HEK293T (cell line): ENCODE results near the gene CEMIP2.

Source experiments
- CTCF ChIA-PET: fragments of 350-600 bp; formaldehyde crosslinking; extraction: SDS; loops from one replicate; lab custom pipeline; 2021; ENCODE audit warnings: antibody characterized with exemption, inconsistent platforms; lab: Yijun Ruan, JAX
- POLR2A ChIA-PET: fragments of 350-600 bp; formaldehyde crosslinking; extraction: SDS; loops from one replicate; lab custom pipeline; 2020; ENCODE audit warnings: antibody characterized with exemption, inconsistent platforms; lab: Yijun Ruan, JAX
- DNase-seq: peaks from one replicate; pipeline ENCODE4 v3.0.0; 2012; ENCODE audit warnings: mixed read lengths; ENCODE audit errors: extremely low spot score
- ARNT ChIP-seq: fragments of 450-650 bp; IDR thresholded peaks from 2 replicates; pipeline ENCODE4 v1.6.1; 2017; ENCODE audit warnings: mild to moderate bottlenecking
- BHLHE40 ChIP-seq: fragments of 450-650 bp; IDR thresholded peaks from 2 replicates; pipeline ENCODE4 v1.6.1; 2016; ENCODE audit warnings: mild to moderate bottlenecking, moderate library complexity, borderline replicate concordance
- CTBP1 ChIP-seq: fragments of 450-650 bp; IDR thresholded peaks from 2 replicates; pipeline ENCODE4 v1.6.1; 2016; ENCODE audit warnings: borderline replicate concordance
- ELF4 ChIP-seq: fragments of 450-650 bp; IDR thresholded peaks from 2 replicates; pipeline ENCODE4 v1.6.1; 2017; ENCODE audit warnings: antibody characterized with exemption
- FOXA1 ChIP-seq: fragments of 450-650 bp; IDR thresholded peaks from 2 replicates; pipeline ENCODE4 v1.6.1; 2016; ENCODE audit warnings: mild to moderate bottlenecking
- FOXK2 ChIP-seq: fragments of 450-650 bp; IDR thresholded peaks from 2 replicates; pipeline ENCODE4 v1.6.1; 2016; ENCODE audit warnings: mild to moderate bottlenecking
- FOXM1 ChIP-seq: fragments of 450-650 bp; IDR thresholded peaks from 2 replicates; pipeline ENCODE4 v1.6.1; 2017; ENCODE audit warnings: mild to moderate bottlenecking, borderline replicate concordance
- HDGF ChIP-seq: fragments of 450-650 bp; IDR thresholded peaks from 2 replicates; pipeline ENCODE4 v1.6.1; 2017; ENCODE audit warnings: antibody characterized with exemption, borderline replicate concordance
- L3MBTL2 ChIP-seq: fragments of 450-650 bp; conservative IDR thresholded peaks from 2 replicates; pipeline ENCODE4 v1.6.1; 2016; ENCODE audit warnings: mild to moderate bottlenecking
- LEF1 ChIP-seq: fragments of 450-650 bp; IDR thresholded peaks from 2 replicates; pipeline ENCODE4 v1.6.1; 2017; ENCODE audit warnings: mild to moderate bottlenecking, borderline replicate concordance
- NFRKB ChIP-seq: fragments of 450-650 bp; IDR thresholded peaks from 2 replicates; pipeline ENCODE4 v1.6.1; 2016; ENCODE audit warnings: mild to moderate bottlenecking, moderate library complexity
- PKNOX1 ChIP-seq: fragments of 450-650 bp; IDR thresholded peaks from 2 replicates; pipeline ENCODE4 v1.6.1; 2016
- SP1 ChIP-seq: fragments of 450-650 bp; IDR thresholded peaks from 2 replicates; pipeline ENCODE4 v1.6.1; 2017
- SUZ12 ChIP-seq: fragments of 450-650 bp; IDR thresholded peaks from 2 replicates; pipeline ENCODE4 v1.6.1; 2016; ENCODE audit warnings: mild to moderate bottlenecking
- TARDBP ChIP-seq: fragments of 450-650 bp; IDR thresholded peaks from 2 replicates; pipeline ENCODE4 v1.6.1; 2016
- ZNF384 ChIP-seq: fragments of 450-650 bp; IDR thresholded peaks from 2 replicates; pipeline ENCODE4 v1.6.1; 2016

CEMIP2 gene

GRCh38 chr9:71690063-71690688 is 78.1 kb downstream of the CEMIP2 start:
- CTCF ChIA-PET = no interaction called here
- TF ChIP-seq ZNF384 = no peak
- no peak for TF ChIP-seq FOXA1
- TF ChIP-seq HDGF = no peak
- TF ChIP-seq FOXM1 = no peak
- no peak for TF ChIP-seq NFRKB
- TF ChIP-seq SUZ12 = no peak
- no peak for TF ChIP-seq BHLHE40
- no peak for TF ChIP-seq CTBP1
- TF ChIP-seq LEF1 = no peak
- DNase-seq = no peak
- POLR2A ChIA-PET = no interaction called here

GRCh38 chr9:71687676-71688075 is 80.6 kb downstream of the CEMIP2 start:
- TF ChIP-seq ZNF384 (no peak), SUZ12 (no peak), NFRKB (no peak), ARNT (no peak), SP1 (no peak), FOXM1 (no peak), PKNOX1 (no peak), TARDBP (no peak), FOXA1 (no peak), FOXK2 (no peak), L3MBTL2 (no peak), ELF4 (no peak), BHLHE40 (no peak), LEF1 (no peak), CTBP1 (no peak)
- DNase-seq = no peak
- POLR2A ChIA-PET = no interaction called here
- CTCF ChIA-PET = no interaction called here

GRCh38 chr9:71685988-71686387 is 82.3 kb downstream of the CEMIP2 start:
- CTCF ChIA-PET = no interaction called here
- no peak for DNase-seq
- TF ChIP-seq TARDBP (no peak), L3MBTL2 (no peak), CTBP1 (no peak), NFRKB (no peak), BHLHE40 (no peak), SP1 (no peak), FOXA1 (no peak), ZNF384 (no peak), HDGF (no peak)
- POLR2A ChIA-PET = interaction anchor here (0.8 kb wide), 1 partner anchor 82 kb away, joined by 3 read pairs; the partner anchor contains the start of gene CEMIP2

GRCh38 chr9:71685394-71685793 is 82.9 kb downstream of the CEMIP2 start:
- no peak for DNase-seq
- ChIA-PET CTCF (no interaction called here), POLR2A (no interaction called here)
- no peak for TF ChIP-seq NFRKB
- no peak for TF ChIP-seq TARDBP
- TF ChIP-seq ZNF384 = no peak
- no peak for TF ChIP-seq HDGF
- TF ChIP-seq FOXA1 = no peak
- TF ChIP-seq ELF4 = no peak
- no peak for TF ChIP-seq SP1
- TF ChIP-seq L3MBTL2 = no peak
- TF ChIP-seq CTBP1 = no peak
- no peak for TF ChIP-seq PKNOX1
- no peak for TF ChIP-seq SUZ12
- TF ChIP-seq BHLHE40 = no peak
- TF ChIP-seq FOXM1 = no peak
- TF ChIP-seq FOXK2 = no peak
- TF ChIP-seq ARNT = no peak
- TF ChIP-seq LEF1 = no peak

GRCh38 chr9:71684566-71684965 is 83.7 kb downstream of the CEMIP2 start:
- TF ChIP-seq HDGF (no peak), CTBP1 (no peak), SP1 (no peak), FOXM1 (no peak), FOXA1 (no peak), FOXK2 (no peak), SUZ12 (no peak), LEF1 (no peak), ELF4 (no peak), NFRKB (no peak), ARNT (no peak), BHLHE40 (no peak)
- no peak for DNase-seq
- ChIA-PET POLR2A (no interaction called here), CTCF (interaction anchor here (0.8 kb wide), 1 partner anchor 194 kb away, joined by 3 read pairs; no protein-coding TSS in a partner anchor)

- CTCF ChIA-PET = interaction anchor here (0.8 kb wide), 1 partner anchor 193 kb away, joined by 3 read pairs; no protein-coding TSS in a partner anchor
- DNase-seq = no peak
- POLR2A ChIA-PET = no interaction called here
- TF ChIP-seq FOXA1 (no peak), BHLHE40 (no peak), SP1 (no peak), ARNT (no peak), PKNOX1 (no peak), FOXM1 (no peak), TARDBP (no peak), FOXK2 (no peak), NFRKB (no peak), LEF1 (no peak), CTBP1 (no peak), SUZ12 (no peak)
Observed at GRCh38 chr9:71683598-71684235, 84.6 kb downstream of the CEMIP2 start.
